Midbrain (tissue), 1 donor: ENCODE results near the gene A2M.
A peak's percentile ranks its signal among the peaks of the same experiment; 100 is the strongest.

Source experiments
- DNase-seq: peaks from one replicate; lab custom pipeline; 2025; lab: John Stamatoyannopoulos, UW

The A2M gene

GRCh38 chr12:9039397-9039977, 76.2 kb downstream of the A2M start:
- peak; percentile 55 for DNase-seq

GRCh38 chr12:9037431-9037830, 78.3 kb downstream of the A2M start:
- no peak for DNase-seq

GRCh38 chr12:9036227-9036626, 79.5 kb downstream of the A2M start:
- DNase-seq: no peak

GRCh38 chr12:9034095-9034494, 81.6 kb downstream of the A2M start:
- no peak for DNase-seq

- no peak for DNase-seq
Observed at GRCh38 chr12:9033265-9033887, 82.3 kb downstream of the A2M start.

GRCh38 chr12:9032202-9032964, 83.3 kb downstream of the A2M start:
- no peak for DNase-seq

GRCh38 chr12:9030776-9031175, 84.9 kb downstream of the A2M start:
- DNase-seq: no peak

GRCh38 chr12:9027161-9028059, 88.3 kb downstream of the A2M start:
- no peak for DNase-seq

- no peak for DNase-seq
Observed at GRCh38 chr12:9024512-9024911, 91.2 kb downstream of the A2M start.

GRCh38 chr12:9022592-9022991, 93.1 kb downstream of the A2M start:
- DNase-seq: no peak
